Measurements from ENCODE around the gene CEBPZOS.

Gene CEBPZOS

GRCh38 chr2:37244017-37244416 is 47.7 kb downstream of the CEBPZOS start:
- DNase-seq = no peak

- no peak for DNase-seq
Measured at GRCh38 chr2:37244755-37245154, 48.5 kb downstream of the CEBPZOS start.

GRCh38 chr2:37246205-37246604 is 49.9 kb downstream of the CEBPZOS start:
- DNase-seq = no peak

- no peak for DNase-seq
Measured at GRCh38 chr2:37250869-37251740, 54.8 kb downstream of the CEBPZOS start.

Data from activated effector memory CD4-positive, alpha-beta T cell treated with anti-CD3 and anti-CD28 coated beads, Interleukin-2, amount 50 U/mL, for 16 hours (primary cell).